Measurements from ENCODE around the gene BIVM.

The BIVM gene

DNA sequence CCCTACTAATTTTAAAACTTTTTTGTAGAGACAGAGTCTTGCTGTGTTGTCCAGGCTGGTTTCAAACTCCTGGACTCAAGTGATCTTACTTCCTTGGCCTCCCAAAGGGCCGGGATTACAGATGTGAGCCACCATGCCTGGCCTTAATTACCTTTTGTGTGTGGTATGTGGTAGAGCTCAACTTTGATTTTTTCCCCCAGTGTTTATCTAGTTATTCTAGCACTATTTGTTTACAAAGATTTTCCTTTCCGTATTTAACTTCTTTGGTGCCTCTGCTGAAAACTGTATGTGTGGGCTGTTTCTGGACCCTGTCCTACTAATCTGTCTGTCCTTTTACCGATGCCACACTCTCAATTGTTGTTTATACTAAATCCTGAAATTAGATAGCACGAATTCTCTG is 37.6 kb downstream of the BIVM start:
- in situ Hi-C loops (cut with HindIII; ENCODE audit: low sequenced_read_pairs), result no loop called here

DNA sequence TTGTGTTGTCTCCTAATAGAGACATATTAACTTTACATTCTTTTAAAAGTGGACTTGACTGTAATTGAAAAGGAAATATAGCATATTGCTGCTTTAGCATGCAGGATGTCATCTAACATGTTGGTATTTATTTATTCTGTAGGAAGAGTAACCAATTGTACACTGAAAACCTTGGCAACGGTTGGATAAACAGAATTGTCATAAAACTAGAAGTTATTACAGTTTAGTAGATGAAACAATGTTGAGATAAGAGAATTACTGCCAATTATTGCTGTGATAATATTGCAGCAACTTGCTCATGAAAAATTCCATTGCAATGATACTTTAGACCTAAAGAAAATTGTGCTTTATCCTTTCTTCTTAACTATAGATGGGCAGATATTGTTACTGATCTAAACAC is 39.4 kb downstream of the BIVM start:
- in situ Hi-C loops (cut with HindIII; ENCODE audit: low sequenced_read_pairs), result no loop called here

DNA sequence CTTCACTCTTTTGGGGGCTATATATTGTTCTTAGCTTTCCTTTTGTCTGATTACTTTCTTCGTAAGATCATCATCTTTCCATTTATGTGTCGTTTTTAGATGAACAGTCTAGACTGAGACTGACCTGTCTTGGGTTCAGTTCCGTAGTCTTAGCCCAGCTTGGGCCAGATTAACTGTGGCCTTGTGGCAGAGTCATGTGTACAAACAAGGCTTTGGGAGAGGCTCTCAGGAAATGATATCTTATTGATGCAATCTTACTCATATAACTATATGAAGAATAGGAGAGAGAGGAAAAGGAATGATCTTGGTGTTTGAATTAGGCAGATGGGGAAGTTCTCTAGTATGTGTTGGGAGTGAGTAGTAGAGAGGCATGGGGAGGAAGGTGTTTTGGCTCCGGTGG is 40.1 kb downstream of the BIVM start:
- in situ Hi-C loops (cut with HindIII; ENCODE audit: low sequenced_read_pairs), result no loop called here

DNA sequence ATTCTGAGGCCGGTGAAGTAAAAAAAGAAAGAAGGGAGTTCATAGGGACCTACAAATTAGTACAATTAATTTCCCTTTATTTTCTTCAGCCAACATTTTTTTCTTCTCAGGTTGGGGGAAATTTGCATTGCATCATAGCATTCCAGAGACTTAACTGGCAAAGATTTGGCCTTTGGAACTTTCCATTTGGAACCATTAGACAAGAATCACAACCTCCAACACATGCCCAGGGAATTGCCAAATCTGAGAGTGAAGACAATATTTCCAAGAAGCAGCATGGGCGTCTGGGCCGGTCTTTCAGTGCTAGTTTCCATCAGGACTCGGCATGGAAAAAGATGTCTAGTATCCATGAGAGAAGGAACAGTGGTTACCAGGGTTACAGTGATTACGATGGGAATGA is 40.5 kb downstream of the BIVM start:
- in situ Hi-C loops (cut with HindIII; ENCODE audit: low sequenced_read_pairs), result no loop called here

DNA sequence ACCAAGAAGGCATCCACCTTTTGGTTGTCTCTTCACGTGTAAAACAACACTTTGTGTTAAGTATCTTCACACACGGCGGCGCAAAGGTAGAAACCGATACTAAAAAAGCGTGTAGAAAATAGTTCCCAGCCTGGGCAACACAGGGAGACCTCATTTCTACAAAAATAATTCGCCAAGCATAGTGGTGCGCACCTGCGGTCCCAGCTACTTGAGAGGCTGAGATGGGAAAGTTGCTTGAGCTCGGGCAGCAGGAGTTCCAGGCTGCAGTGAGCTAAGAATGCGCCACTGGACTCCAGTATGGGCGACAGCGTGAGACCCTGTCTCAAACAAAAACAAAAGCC is 46.3 kb downstream of the BIVM start:
- in situ Hi-C loops (cut with HindIII; ENCODE audit: low sequenced_read_pairs), result no loop called here

DNA sequence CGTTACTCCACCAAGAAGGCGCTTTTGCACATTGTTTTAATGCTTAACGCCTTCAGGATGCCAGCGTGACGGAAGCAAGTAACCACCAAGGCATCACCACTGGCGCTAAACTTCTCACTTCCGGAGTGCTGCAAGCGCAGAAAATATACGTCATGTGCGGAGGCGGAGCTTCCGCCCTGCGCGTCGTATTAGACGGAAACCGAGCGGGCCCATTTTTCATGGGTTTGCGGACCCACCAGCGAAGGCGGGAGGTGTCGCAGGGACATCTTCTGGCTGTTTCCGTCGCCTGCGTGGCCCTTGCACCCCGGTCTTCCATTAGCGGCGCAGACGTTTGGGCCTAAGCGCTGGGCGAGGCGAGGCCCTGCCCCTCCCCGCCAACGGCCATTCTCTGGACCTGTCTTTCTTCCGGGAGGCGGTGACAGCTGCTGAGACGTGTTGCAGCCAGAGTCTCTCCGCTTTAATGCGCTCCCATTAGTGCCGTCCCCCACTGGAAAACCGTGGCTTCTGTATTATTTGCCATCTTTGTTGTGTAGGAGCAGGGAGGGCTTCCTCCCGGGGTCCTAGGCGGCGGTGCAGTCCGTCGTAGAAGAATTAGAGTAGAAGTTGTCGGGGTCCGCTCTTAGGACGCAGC is 46.8 kb downstream of the BIVM start, which contains the start of gene ERCC5:
Gene ERCC5, plus strand, starts transcription at position 403 of the 631 bp plus-strand sequence. CDS start 235 bp downstream, outside the sequence.
- in situ Hi-C loops (cut with HindIII; ENCODE audit: low sequenced_read_pairs), result no loop called here

DNA sequence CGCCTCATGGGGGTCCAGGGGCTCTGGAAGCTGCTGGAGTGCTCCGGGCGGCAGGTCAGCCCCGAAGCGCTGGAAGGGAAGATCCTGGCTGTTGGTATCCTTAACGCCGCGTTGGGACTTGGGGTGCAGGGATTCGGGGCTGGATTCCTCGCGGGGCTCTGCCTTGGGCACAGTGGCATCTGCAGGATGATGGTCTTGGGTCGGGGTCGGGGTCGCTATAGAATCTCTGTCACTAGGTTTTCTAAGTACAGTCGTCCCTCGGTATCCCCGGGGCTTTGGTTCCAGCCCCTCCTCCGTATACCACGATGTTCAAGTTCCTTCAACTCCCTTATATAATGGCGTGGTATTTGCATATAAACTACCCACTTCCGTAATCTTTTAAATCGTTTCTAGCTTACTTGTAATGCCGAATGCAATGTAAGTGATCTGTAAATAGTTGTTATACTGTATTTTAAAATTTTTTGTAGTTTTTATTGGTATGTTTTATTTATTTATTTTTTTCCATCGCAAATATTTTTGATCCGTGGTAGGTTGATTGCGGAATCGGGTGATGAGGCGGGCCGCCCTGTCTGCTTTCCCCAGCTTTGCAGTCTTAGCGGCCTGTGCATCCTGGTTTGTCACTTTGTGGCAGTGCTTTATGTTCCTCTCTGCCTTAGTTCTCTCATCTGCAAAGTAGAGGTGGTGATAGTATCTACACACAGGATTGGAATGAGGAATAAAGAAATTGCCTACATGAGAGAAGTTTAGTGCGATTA is 47.5 kb downstream of the BIVM start:
- in situ Hi-C loops (cut with HindIII; ENCODE audit: low sequenced_read_pairs), result no loop called here

DNA sequence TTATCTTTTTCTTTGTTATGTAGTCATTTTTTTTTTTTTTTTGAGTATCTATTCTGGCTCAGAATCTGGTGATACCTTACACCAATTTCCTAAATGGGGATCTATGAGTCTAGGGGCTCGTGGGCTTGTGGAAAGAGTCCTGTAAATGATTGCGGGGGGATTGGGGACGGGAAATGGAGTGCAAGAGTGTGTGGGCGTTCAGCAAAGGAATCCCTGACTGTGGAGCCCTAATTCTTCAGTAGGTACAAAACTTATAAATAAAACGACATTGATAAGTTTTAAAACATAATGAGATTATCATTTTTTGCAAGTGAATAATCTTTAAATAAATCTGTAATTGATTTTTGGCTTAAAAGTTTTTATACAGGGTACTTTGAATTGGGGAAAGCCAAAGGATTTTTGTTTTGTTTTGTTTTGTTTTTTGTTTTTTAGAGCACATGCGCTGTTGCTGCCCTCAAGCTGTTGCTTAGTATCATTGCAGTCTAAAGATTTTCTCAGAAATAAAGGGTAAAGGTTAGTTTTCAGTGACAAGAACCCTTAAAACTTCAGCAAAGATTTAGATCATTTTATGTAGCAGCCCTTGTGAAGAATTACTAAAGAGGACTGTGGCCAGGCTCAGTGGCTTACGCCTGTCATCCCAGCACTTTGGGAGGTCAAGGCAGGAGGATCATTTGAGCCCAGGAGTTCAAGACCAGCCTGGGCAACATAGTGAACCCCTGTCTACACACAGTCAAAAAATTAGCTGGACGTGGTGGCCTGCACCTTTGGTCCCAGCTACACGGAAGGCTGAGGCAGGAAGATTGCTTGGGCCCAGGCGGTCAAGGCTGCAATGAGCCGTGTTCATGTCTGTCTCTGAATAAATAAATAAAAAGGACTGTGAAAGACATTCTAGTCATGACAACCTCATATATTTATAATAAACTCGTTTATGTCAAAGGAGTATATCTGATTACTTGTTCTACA is 48.6 kb downstream of the BIVM start:
- in situ Hi-C loops (cut with HindIII; ENCODE audit: low sequenced_read_pairs), result no loop called here

DNA sequence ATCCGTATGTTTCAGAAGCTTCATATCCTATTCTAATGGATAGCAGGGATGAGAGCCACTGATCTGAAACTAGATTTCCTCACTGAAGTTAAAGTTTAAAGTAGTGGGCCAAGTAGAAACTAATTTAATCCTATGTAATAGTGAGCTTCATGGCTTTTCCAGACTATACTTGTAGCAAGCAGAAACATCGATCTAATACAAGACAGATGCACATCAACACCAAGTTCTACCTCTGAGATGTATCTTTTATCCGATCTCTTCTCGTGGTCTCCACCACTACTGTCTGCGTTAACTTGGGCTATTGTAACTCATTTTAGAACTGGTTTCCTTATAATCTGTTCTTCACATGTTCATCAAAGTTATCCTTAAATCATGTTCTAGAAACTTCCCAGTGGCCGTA is 50.0 kb downstream of the BIVM start:
- in situ Hi-C loops (cut with HindIII; ENCODE audit: low sequenced_read_pairs), result no loop called here

DNA sequence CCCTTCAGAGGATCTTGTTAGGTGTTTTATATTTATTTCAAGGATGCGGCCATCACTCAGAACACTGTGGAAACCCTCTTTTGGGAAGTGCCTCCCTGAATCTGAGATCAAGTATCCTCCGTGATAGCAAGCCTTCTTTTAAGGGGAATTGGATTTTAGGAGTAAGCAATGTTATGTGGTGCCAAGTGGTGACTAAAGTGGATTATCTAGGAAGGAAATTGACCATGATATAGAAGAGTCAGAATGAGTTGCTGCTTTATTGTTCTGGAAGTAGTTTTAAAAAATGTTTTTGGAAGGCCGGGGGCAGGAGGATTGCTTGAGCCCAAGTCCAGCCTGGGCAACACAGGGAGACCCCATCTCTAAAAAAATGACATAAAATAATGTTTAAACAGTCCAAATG is 53.6 kb downstream of the BIVM start:
- in situ Hi-C loops (cut with HindIII; ENCODE audit: low sequenced_read_pairs), result no loop called here

DNA sequence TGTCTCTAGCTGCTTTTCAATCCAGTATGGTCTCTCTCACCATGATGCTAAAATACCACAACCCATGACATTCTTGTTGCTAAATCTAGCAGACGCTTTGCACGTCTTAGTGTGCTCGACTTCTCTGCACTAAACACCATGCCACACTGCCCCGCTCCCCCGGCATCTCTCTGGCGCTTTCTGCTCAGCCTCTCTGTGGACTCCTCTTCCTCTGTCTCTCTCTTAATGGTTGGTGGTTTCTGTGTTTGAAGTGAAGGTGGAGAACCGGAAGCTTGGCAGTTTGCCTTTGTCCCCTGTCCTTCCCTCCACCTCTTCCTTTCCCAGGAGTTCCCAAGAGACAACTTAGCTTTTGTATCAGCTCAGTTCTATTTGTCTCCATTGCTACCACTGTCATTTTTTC is 55.8 kb downstream of the BIVM start:
- in situ Hi-C loops (cut with HindIII; ENCODE audit: low sequenced_read_pairs), result no loop called here

DNA sequence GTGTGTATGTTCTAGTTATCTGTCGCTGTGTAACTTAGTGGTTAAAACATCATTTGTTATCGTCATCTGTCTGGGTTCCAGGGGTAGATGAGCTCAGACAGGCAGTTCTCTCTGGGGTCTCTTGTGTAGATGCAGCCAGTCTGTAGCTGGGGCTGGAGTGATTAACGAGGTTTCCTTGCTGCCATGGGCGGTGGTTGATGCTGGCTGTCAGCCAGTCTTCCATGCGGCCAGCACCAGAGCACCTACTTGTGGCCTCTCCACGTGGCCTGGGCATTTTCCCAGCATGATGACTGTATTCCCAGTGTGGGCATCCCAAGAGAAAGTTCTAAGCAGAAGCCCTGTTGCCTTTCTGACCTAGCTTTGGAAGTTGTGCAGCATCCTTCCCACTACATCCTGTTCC is 57.6 kb downstream of the BIVM start:
- in situ Hi-C loops (cut with HindIII; ENCODE audit: low sequenced_read_pairs), result no loop called here

DNA sequence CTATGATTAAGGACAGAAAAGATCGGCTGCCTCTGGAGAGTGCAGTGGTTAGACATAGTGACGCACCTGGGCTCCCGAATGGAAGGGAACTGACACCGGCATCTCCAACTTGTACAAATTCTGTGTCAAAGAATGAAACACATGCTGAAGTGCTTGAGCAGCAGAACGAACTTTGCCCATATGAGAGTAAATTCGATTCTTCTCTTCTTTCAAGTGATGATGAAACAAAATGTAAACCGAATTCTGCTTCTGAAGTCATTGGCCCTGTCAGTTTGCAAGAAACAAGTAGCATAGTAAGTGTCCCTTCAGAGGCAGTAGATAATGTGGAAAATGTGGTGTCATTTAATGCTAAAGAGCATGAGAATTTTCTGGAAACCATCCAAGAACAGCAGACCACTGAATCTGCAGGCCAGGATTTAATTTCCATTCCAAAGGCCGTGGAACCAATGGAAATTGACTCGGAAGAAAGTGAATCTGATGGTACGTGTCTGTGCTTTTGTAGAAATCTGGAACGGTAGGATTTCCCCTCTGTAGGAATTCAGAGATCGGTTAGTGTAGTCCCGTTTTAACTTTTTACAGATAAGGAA is 63.8 kb downstream of the BIVM start:
- in situ Hi-C loops (cut with HindIII; ENCODE audit: low sequenced_read_pairs), result no loop called here

DNA sequence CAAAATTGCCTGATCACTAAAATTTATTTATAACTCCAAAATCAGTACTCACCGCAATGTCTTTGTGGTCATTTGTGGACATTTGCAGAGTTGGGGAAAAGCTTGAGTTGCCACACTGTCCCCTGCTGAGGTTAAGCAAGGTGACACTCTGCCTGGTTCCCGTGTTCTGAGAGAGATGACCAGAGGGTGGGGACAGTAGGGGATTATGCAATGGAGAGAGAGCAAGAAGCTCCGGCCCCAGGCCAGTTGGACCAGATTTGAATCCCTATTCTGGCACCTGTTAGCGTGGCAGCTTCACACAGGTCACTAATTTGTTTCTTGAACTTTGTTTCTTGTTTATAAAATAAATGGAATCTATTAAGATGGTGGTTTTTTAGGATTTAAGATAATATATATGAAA is 64.7 kb downstream of the BIVM start:
- in situ Hi-C loops (cut with HindIII; ENCODE audit: low sequenced_read_pairs), result no loop called here

DNA sequence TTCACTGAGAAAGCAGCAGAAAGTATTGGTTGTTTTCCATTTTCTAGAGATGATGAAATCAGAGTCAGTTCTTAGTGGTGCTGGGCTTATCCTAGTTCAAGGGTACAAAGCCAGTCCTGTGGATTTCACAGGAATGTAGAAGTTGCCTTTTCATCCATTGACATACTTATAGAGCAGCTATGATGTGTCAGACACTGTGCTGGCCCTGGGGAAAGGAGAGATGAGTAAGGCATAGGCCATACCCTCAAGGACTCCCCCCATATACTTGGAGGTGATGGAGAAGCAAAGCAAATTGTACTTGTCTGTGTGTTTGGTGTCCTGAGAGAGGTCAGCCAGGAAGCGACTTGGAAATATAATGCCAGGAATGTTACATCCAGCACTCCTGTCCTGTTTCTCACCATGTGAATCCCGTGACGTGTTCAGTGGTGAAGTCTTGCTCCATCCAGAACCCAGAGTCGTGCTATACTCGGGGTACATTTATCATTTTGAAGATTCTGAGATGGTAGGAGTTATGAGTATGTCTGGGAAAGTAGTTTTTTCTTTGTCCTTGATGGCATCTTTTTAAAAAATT is 69.5 kb downstream of the BIVM start:
- in situ Hi-C loops (cut with HindIII; ENCODE audit: low sequenced_read_pairs), result no loop called here

DNA sequence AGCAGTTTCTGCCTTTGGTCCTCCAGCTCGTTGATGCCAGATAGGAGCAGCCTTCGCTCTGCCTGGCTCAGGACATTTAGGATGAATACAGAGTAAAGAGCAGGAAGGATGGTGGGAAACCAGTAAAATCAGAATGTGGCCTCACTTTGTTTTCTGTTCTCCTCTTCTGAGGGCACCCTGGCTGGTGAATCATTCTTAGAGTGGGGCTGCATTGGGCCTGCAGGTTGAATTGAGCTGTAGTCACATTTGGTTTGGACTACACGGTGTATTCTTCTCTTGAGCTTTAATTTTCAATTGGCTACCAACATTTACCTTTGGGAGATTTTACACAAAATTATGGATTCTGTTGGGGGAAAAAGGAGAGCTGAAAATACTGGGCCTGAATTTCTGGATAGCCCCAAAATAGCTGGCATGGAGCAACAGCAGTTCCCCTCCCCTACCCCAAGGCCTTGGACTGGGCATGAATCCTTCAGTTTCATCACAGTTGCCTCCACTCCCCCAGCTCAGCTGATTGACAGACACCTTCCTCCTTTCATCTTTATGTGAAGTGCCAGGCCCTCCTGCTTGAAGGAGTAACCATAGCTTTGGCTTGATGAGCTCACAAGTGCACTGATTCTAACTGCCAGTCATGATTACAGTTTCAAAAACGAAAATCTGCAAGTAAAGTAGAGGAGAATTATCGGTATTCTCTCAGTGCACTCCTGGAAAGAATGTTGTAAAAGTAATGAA is 71.2 kb downstream of the BIVM start:
- in situ Hi-C loops (cut with HindIII; ENCODE audit: low sequenced_read_pairs), result no loop called here

DNA sequence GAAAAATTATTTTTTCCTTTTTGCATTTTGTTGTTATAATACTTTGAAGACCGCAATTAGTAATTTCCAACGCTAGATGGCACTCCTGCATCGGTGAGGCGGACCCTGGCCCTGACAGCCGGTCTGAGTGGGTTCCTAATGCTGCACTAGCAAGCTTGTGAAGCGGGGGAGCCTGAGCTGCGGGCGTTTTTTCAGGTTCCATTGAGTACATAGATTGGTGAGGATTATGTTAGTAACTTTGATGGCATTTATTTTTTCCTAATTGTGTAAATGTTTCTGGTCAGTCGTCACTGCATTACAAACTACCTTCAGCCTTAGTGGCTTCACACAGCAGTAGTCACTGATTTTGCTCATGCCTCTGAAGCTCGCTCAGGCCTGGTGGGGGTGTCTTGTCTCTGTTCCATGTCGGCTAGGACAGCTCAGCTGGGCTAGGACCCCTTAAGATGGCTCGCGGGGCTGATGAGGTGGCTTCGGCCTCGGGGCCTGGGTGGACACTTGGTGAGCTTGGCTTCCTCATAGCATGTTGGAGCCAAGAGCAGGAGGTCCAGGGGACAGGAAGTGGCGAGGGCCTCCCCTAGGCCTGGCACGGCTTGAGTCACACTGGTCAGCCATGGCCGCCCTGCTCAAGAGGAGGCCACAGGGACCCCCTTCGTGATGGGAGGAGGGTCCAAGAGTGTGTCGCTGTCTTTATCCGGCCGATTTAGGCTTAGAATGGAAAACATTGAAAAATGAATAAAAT is 71.9 kb downstream of the BIVM start:
- in situ Hi-C loops (cut with HindIII; ENCODE audit: low sequenced_read_pairs), result no loop called here

DNA sequence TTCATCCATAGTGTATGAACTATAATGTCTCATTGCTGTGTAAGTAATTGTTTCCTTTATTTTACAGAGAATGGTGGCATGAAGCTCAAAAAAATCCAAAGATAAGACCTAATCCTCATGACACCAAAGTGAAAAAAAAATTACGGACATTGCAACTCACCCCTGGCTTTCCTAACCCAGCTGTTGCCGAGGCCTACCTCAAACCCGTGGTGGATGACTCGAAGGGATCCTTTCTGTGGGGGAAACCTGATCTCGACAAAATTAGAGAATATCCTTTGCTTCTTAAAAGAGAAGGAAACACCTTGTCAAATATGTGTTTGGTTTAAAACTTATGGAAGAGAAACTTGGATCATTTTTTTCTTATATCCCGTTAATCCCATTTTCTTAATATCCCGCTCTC is 73.2 kb downstream of the BIVM start:
- in situ Hi-C loops (cut with HindIII; ENCODE audit: low sequenced_read_pairs), result no loop called here

DNA sequence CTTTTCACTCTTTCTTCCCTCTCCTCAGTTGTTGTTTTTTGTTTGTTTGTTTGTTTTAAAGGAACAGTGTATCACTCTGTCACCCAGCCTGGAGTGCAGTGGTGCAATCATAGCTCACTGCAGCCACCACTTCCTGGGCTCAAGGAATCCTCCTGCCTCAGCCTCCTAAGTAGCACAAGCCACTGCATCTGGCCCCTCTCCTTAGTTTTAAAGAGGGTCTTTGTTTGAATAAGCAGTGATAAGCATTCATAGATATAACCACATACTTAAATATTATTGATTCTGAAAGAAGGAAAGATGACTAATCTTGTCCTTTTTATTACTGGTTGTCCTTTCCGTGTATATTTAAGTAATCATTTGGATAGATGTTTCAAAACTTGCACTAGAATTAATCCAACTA is 73.6 kb downstream of the BIVM start:
- in situ Hi-C loops (cut with HindIII; ENCODE audit: low sequenced_read_pairs), result no loop called here

DNA sequence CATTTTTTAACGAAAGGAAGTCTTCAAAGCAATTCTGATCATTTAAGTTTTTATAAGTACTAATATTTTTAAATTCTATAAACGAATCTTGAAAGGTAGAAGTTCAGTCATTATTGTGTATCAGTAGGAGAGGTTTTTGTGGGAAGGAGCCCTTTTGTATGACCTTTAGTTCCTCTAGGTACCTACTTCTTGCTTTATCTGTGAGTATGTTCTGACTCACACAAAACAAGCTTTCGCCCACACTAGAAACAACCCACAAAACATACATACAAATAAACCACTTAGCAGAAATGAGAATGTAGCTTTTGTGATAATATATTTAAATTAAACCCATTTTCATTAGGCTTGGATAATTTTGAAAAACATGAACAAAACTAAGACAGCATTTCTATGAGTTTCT is 74.7 kb downstream of the BIVM start:
- in situ Hi-C loops (cut with HindIII; ENCODE audit: low sequenced_read_pairs), result no loop called here

Measured in endothelial cell of hepatic sinusoid (primary cell).